GM19438 (cell line): Measurements from ENCODE around the gene CADM1.

Source experiments
- ATAC-seq: cut with Tn5 transposase; IDR thresholded peaks from one replicate; pipeline ENCODE4 v1.9.1; 2021; ENCODE audit warnings: low read depth; ENCODE audit not compliant: unreplicated experiment

Gene CADM1

DNA sequence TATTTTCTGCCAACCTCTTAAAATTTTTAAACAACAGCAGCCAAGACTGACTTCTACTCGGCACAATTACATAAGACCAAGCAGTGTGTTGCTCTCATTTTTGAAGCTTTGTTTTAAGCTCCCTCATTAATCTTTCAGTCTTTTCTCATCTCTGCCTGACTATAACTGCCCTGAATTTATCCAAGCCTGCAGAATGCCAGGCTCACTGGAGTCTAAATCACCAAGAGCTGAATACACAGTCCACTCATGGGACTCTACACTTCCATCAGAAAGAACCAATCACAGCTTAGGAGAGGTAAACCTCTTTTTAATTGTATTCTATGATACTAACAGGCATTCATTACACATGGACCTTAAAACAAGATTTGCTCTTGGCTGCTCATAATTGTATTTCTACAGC is 178.7 kb downstream of the CADM1 start:
- no peak for ATAC-seq

DNA sequence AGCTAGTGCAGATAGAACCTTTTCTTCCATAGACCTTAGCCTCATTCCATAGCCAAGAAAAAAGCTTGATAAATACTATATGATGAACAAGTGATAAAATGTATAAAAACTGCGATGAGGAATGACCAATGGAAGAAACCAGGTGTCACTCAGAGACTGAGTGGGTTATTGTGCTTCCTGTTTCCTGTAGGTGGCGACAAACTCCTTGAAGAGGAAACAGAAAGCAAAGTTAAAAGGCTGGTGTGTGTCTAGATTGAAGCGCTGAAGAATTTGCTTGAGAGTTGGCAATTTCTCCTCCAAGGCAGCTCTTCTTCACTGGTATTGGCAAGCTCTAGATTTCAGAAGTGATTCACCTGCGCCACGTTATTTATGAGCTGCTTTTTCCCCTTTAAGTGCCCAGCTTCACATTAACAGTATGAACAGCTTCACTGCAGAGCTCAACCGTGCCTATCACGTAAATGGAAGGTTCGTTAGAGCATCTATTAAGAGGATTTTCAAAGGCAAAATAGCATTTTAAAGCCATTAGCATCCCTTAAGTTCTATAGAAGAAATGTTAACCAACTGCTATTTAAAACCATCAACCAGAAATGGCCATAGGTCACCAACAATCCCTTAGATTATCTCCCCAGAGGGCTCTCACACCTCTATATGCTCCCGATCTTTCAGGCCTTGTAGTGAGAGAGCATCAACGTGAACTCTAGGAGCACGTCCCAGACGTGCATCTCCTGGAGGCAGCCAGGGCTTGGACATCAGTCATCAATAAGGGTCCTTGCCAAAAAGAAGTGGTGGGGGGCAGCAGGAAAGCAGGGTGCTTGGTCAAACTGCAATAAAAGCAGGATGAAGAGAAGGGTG is 179.4 kb downstream of the CADM1 start:
- ATAC-seq, result no peak

DNA sequence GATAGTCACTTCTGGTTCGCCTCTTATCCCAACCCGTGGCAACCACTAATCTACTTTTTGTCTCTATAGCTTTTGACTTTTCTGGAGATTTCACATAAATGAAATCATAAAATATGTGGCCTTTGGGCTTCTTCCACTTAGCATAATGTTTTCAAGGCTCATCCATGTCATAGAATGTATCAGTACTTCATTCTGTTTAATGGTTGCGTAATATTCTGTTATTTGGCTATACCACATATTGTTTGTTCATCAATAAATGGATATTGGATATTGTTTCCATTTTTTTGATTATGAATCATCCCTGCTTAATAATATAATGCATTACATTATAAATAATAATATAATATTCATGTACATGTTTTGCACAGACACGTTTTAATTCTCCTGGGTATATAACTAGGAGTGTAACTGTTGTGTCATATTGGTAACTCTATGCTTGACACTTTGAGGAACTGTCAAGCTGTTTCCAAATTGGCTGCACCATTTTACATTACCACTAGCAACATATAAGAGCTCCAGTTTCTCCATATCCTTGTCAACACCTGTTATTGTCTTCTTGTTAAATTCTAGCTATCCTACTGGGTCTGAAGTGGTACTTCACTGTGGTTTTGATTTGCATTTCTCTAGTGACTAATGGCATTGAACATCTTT is 181.5 kb downstream of the CADM1 start:
- ATAC-seq, result no peak

DNA sequence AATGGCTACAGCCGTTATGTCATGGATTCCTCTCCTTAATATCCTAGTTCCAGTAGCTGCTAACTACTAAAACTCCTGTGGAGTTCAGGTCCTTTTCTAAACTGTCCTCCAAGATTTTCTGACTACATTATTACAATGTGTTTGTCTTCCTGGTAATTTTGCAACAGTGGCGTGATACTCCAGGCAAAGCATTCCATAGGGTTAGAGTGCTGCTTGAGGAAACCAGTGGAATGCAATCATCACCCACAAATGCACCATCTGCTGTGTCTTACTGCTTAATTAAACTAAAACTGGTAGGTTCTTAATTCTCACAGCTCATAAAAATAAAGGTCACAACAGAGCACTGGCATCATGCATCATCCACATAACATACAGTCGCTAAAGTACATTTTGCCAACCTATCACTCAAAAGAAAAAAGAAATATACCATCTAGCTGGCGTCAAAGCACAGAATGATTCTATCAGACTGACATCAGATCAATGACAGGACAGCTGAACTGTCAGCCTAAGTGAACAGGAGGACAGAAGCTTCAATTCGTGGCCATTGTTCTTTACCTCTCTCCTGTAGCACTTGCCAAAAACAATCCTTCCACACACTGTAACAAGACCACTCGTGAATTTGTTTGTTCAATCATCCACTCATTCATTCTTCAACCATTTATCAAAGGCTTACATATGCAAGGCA is 182.5 kb downstream of the CADM1 start:
- ATAC-seq, result no peak

DNA sequence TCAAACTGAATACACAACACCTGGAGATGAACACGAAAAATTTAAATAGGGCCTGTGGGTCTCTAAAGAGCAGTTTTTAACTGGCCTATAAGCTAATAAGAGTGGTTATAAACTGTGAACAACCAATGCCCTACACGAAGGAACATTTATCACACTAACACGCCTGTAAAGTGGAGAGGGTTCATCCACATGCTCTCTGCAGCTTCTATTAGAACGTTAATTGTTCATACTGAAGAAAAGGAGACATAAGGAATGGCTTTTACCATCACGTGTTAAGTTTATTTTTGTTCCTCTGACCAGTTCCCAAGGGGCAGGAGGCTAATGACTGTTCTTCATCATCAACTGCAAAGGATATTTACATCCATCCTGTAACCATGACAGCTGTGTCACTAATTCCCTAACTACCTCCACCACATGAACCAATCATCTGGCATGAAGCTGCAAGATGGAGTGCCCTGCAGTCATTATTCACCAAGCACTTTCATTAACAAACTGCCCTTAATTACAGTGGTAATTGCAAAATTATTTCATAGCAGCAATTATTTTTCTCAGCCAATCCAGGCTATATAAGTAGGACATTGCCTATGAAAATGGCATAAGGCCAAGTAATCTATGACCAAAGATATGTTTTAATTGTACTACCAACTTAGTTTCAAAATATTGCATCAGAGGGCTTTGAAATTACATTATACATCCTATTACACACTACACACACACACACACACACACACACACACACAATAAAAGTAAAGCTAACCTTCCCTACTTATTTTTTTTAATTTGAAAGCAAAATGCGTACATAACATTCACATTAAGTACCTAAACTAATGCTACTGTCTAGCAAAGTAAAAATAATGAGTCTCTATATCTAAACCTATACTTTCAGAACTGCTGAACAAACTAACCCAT is 186.7 kb downstream of the CADM1 start:
- no peak for ATAC-seq

DNA sequence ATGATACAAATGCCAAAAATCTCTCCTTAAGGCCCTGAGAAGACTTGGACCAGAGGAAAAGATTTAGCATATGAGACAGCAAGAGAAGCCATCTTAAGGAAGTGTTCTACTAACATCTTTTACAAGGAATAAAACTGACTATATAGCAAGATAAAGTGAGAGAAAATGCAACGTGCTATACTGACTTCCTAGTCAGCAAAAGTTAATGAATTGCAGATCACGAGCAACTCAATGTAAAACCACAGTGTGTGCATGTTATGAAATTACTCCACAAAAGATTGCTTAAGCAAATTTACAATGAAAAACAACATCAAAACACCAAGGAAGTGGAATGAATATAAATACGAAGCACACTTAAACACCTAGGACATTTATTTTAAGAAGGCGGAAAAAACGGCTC is 187.5 kb downstream of the CADM1 start:
- no peak for ATAC-seq

DNA sequence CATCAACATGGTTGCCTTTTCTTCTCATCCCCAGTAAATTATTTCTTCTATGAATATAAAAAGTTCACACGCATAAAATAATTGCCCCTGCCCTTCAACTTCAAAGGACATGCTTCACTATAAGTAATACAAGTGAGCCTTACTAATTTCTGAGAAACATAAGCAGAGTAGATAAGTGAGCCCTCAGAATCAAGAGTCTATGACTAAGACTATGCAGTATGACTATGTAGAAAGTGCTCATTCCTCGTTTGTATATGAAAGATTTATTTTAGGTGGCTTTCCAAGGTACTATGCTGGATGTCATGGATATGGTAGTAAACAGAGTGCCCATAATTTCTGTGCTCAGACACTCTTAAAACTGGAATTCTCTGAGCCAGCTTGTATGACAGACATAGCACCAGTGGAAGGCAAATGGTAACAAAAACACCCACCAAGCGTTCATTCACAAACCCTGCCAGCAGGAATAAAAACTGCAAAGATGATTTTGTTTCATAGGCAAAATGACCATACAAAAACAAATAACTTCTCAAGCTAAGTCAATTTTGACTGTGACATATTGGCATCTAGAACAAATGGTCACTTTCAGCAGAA is 189.8 kb downstream of the CADM1 start:
- no peak for ATAC-seq

DNA sequence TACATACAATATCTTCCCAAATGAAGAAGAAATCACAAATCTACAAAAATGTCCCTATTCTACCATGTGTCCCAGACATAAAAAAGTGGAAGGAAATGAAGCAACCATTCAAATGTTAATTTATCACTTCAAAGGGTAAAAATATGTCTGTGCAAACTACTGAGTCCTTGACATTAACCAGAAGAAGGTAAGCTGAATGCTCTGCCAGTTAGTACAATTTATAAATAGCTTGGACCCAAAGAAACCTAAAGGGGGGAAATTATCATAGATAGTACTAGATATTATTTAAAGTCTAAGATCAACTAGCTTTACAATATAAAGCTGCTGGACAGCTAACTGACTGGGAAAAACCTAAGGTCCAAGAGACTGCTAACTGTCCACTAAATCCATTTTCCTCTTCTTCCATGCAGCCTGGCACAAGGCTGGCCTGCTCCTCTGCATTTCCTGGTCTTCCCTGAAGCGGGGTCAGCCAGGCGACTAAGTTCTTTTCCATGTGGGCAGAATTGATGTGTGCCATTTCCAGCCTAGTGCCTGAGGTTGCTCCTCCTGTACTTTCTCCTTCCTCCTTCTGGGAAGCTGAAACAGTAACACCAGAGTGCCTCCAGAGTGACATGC is 190.9 kb downstream of the CADM1 start:
- ATAC-seq, result no peak

DNA sequence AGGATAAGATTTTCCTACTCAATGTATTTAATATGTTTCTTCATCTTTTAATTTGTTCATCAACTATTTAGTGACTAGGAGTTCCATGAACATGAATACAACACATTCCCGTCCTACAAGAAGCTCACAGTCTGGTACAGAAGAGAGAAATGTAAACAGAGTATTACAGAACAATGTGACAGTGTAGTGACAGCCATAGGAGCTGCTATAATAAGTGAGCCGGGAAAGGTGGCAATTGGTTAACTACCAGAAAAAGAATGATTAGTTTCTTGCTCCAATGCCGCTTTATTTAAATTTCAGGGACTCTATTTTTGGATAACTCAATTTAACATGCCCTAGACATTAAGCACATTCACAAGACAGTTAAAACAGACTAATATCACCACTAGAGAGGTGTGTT is 192.3 kb downstream of the CADM1 start:
- no peak for ATAC-seq

DNA sequence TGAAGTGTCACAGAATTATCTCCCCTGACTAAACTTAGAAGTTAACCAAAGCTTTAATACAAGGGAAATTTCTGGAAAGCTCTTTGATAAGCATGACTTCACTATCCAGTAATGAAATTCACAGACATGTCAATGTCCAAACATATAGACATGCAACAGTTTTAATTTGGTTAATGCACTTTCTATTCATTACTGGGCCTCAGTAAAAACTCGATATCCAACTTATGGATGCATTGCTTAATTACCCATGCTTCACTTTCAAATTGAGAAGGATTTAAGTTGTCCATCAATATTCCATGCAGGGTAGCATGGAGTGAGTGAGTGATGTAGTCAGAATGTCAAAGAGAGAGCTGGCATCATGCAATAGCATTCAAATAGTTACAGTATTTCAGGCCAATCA is 197.5 kb downstream of the CADM1 start:
- ATAC-seq, result no peak

DNA sequence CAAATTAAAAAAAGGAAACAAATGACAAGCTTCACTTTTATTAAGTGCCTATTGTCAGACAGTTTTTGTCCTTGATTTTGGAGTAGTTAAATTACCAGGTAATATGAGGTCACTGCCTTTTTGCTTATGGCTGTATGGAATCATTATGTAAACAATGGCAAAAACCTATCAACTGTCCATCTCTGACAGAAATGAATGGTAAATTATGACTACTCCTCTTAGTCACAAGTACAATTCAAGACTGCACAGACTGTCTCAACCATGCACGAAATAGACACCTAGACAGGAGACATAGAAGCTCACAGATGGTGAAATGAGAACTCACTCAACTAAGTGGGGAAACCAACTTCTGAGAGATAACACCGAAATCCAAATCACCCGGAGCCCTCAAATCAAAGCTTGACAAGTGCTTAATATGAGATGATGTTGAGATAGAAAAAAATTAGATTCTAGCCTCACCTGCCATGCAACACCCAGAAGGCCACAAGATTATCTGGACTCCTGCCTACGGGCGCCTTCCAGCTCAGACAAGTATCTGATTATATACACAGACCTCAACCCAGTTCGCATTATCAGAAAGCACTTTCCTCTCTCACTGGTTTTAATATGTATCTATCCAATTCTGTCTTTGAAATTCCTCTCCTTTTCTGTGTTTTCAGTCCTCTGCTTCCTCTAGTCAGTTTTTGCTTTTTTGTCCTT is 199.3 kb downstream of the CADM1 start:
- ATAC-seq, result no peak

DNA sequence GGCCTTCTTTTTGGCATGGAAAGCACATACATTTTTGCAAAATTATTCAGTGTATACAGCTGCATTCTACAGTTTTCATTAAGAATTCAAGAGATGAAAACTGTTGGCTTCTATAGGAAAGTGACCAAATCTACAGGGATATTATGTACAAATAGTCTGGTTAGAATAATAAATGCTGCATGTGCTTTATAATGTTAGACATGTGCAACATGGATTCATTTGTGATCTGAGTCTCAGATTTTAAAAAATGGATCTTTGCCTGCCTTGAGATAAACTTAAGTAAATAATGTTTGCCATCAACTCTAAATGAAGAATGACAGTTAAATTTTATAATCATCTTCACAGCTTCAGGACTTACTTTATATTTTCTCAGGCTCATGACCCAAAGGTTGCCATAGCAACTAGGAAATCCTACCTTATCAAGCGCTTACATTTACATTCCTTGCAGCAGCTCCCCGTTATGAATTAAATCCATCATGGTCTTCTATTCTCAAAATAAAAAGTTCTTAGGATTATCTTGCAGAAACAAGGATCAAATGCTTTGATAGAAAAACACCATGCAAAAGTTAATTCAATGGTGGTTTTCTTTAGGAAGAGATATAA is 200.2 kb downstream of the CADM1 start:
- no peak for ATAC-seq

DNA sequence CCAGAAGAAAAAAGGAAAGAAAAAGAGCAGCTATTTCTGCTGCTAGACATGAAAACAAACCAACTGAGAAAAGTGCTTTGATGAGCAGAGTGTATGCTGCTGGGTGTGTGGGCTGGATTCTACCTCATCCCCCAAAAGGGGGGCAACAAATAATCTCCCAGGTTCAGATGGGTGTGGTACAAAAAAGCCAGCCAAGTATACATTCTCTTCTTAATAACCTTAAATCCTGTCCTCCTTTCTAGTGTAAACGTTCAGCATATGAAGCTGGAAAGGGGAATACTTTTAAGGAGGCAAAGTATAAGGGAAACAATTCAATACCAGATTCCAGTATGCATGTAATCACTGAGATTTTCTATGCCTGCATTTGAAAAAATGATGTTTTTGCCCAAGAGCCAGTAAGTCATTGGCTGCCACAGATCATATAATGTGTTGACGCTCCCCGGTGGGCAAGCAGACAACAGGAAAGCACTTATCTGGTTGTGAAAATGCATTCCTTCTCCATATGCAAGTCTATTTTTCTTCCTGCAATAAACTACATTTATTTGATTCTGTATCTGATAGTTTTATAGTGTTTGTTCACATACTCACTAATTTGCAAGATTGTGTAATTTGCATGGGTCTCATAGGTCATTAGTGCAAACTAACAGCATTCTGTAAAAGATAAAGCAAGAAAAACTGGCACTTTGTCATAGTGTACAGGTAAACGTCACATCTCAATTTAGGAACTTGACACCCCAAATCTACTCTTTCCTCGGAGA is 201.1 kb downstream of the CADM1 start:
- ATAC-seq, result no peak

DNA sequence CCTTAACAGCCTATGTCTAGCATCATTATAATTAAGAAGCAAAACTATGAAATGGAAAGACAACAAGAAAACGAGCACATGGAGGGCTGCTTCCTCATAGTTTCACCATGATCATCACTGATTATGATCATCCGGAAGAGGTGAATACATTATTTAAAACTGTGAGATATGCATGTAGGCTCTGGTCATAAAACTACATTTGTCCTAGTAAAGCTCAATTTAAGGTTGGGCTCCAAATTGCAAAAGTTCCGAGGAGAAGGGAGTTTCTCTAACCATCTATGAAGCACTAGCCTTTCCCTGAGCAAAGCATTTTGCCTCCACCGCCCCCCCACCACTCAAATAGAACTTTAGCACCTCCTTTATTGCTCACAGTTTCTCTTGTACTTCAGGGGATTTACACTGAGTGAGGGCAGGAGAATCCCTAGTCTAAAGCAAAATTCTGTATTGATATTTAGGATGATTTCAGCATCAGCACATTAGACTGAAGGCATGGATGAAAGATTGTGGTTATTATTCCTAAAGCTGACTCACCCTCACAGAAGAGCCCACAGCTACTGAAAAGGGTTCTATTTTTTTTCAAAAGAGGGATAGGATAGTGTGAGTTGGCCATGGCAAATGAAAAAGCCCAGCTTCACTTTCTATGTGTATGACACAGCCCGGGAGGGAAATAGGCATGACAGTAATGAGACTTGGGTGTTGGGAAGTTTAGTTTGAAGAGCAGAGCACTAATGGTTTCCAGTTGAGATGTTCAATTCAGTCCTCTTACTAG is 203.4 kb downstream of the CADM1 start:
- no peak for ATAC-seq

DNA sequence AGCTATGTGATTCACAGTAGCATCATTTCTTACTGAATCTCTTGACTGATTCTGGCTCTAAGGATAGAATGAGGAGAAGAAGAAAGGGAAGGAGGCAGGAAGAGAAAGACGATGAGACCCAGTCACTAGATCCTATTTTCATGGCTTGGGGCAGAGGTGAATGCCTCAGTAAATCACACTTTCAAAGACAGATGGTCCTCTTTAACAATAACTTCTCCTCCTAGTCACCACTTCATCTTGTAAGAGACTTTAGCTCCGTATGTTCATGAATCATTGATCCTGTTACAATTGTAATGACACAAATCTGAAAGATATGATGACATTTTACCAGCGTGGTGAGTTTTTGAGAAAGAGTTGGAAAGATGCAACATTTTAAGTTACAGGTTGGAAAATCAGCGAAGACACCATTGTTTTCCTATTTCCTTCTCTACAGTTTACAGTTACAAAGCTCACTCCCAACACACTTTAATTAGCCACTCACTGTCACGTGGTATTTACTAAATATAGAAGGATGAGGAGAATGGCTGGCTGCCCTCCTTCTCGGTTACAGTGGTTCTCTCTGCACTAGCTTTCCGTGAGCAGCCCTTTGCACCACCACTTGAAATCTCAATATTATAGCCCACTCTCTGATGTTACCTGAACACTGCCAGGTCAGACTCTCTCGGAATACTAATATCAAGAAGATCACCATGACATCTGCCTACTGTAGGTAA is 205.8 kb downstream of the CADM1 start:
- no peak for ATAC-seq

DNA sequence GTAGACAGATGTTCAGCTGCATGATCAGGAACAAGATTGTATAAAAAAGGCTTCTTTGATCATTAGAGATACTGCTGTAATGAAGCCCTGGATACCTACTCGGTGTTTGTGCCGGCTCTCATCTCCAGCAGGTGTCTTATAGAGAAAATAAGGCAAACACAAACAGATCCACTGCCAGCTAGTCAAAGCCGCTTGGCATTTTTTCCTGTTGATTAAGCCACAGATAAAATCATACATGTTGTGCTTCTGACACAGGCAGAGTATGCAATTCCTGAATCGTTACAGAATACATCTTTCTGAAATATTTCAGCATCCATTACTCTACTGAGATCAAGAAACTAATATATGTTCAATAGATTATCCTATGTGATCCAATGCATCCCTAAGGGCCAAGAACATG is 206.9 kb downstream of the CADM1 start:
- ATAC-seq, result no peak

DNA sequence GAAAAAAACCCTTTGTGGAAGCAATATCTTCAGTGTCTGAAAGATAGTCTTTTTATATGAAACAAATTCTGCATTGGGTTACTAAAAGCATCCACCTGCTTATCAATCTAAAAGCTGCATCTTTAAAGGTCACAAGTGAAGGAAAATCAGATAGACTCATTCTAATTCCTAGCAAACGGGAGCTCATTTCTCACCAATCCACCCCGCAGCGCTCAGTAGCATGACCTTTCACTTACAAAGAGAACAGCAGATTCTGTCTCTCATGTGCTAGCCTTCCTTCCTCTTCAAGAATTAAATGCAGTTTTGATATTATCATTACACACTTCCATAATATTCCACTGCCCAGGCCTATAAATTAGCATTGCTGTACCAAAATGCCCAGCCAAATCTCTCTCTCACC is 212.9 kb downstream of the CADM1 start:
- ATAC-seq, result no peak
